ENCODE measurements around the gene MEI1. TPM values are rescaled to one million over a fixed set of nuclear protein-coding genes. Genes with fewer than 3 reads are reported as not detected.

Gene MEI1
- total and polyA plus RNA-seq, 2 of the 4 experiments (the other 2 are of a cell fraction) = 0.90 to 2.6 TPM

- in situ Hi-C loops (cut with MboI; ENCODE audit: low sequenced_read_pairs) (no loop called here), dilution Hi-C loops (cut with HindIII; ENCODE audit: low sequenced_read_pairs, unreplicated experiment) (no loop called here), intact Hi-C loops (cut with micrococcal nuclease) (no loop called here)
- WGBS, 2 experiments (ENCODE audit: extremely low coverage in 2 of 2, insufficient read length in 1 of 2) = 3% methylated on average over 10 of the region's 17 CpGs; no CpG with 5 or more reads in 1 of the 2 experiments
- H3K14ac ChIP-seq (replicated peaks; ENCODE audit: low read depth, low read length) = peak overlapping the region; percentile 77
- DNase-seq = peak; percentile 24
- peak overlapping the region; percentile 82 for H2BK120ac ChIP-seq (ENCODE audit: low read depth, low read length)
- H3K23ac ChIP-seq (ENCODE audit: low read depth, low read length) = peak overlapping the region; percentile 72; the same call in 1 of the 2 replicates
- H3K56ac ChIP-seq (ENCODE audit: extremely low read depth, insufficient read depth, low read length) = peak overlapping the region; percentile 70; the same call in 1 of the 2 replicates
- ChIA-PET CTCF (interaction anchor here (0.6 kb wide), 1 partner anchor 424 kb away, joined by 3 read pairs; no protein-coding TSS in a partner anchor), POLR2A (ENCODE audit: unreplicated experiment) (interaction anchor here (0.6 kb wide), 2 partner anchors 18 to 96 kb away, joined by 5 to 7 read pairs; no protein-coding TSS in a partner anchor)
- peak overlapping the region; percentile 52 for H2BK5ac ChIP-seq (ENCODE audit: low read depth, low read length, poor library complexity, severe bottlenecking)
- H3K9me1 ChIP-seq (ENCODE audit: insufficient read depth, low read length) = no peaks in the 10 kb centered on the region; the same call in 1 of the 2 replicates
- peak overlapping the region; percentile 92 for H2AK9ac ChIP-seq (replicated peaks; ENCODE audit: low read depth, low read length, poor library complexity)
- peak overlapping the region; percentile 60; the same call in 1 of the 2 replicates for H2AK5ac ChIP-seq (ENCODE audit: low read depth, low read length)
- peaks cover 3% of the 10 kb centered on the region; the same call in 1 of the 2 replicates for H3K36me3 ChIP-seq (ENCODE audit: control insufficient read depth, insufficient read depth, low read length)
- H3K9me3 ChIP-seq (ENCODE audit: control insufficient read depth, insufficient read depth, low read length) = no peaks in the 10 kb centered on the region
- TF ChIP-seq ELK1 (IDR thresholded peaks at IDR 0.05; ENCODE audit: borderline replicate concordance, low read depth, low read length) (no peak), CHD1 (IDR thresholded peaks at IDR 0.05; ENCODE audit: low read depth, low read length) (no peak), RFX5 (IDR thresholded peaks at IDR 0.05; ENCODE audit: low read depth, low read length) (no peak), RAD21 (IDR thresholded peaks at IDR 0.05; ENCODE audit: low read length) (no peak), SMC3 (IDR thresholded peaks at IDR 0.05; ENCODE audit: low read depth, low read length) (no peak), NFE2L2 (IDR thresholded peaks at IDR 0.05; ENCODE audit: low read depth, low read length) (no peak), MXI1 (IDR thresholded peaks at IDR 0.05; ENCODE audit: borderline replicate concordance, low read depth, low read length) (no peak)
- peak overlapping the region; percentile 75 for H4K91ac ChIP-seq (ENCODE audit: insufficient read depth, low read depth, low read length)
- peak overlapping the region; percentile 30 for H3K9ac ChIP-seq (ENCODE audit: low read depth, low read length)
- BruUV-seq (replicated peaks) = no TSS peak
- peaks cover 13% of the 10 kb centered on the region; the same call in 1 of the 2 replicates for H4K20me1 ChIP-seq (ENCODE audit: insufficient read depth, low read length)
- H3K27me3 ChIP-seq (ENCODE audit: control insufficient read depth, insufficient read depth, low read length) = no peaks in the 10 kb centered on the region
- ATAC-seq (ENCODE audit: low read depth) = no peak
- peaks cover 10 to 37% of the 10 kb centered on the region in 2 experiments; a peak in 3 of 4 replicates for H3K79me1 ChIP-seq (ENCODE audit: low read depth in 1 of 2, low read length in 2 of 2)
- peak overlapping the region; percentile 68 for H3K4me2 ChIP-seq (ENCODE audit: low read depth, low read length)
- H3K4me1 ChIP-seq (ENCODE audit: control insufficient read depth, insufficient read depth, low read length) = peaks cover 2% of the 10 kb centered on the region
- H4K8ac ChIP-seq (ENCODE audit: low read depth in 2 of 2, low read length in 2 of 2) = peak overlapping the region in 1 of 2 experiments; percentile 89; a peak in 2 of 4 replicates
- H4K5ac ChIP-seq (ENCODE audit: low read depth, low read length) = peak overlapping the region; percentile 21
- peak overlapping the region; percentile 41 for H3K4me3 ChIP-seq (ENCODE audit: insufficient read depth, low read depth, low read length)
- peak overlapping the region; percentile 97 for H2AFZ ChIP-seq (replicated peaks; ENCODE audit: low read length, poor library complexity)
- peak overlapping the region; percentile 22; the same call in 1 of the 3 replicates for H2BK15ac ChIP-seq (ENCODE audit: low read depth, low read length)
- peak overlapping the region; percentile 36; the same call in 1 of the 2 replicates for H2BK20ac ChIP-seq (ENCODE audit: low read depth, low read length)
- peak overlapping the region; percentile 87 for H3K4ac ChIP-seq (ENCODE audit: low read depth, low read length)
- peak overlapping the region; percentile 69 for H3K27ac ChIP-seq (ENCODE audit: insufficient read depth, low read length)
- peak overlapping the region; percentile 8 for H3K18ac ChIP-seq (ENCODE audit: low read depth, low read length)
Measured at GRCh38 chr22:41831828-41832552, 132.7 kb downstream of the MEI1 start.
